Pancreas (tissue), 10 donors: Measurements from ENCODE around the gene IAPP. TPM values are rescaled to one million over a fixed set of nuclear protein-coding genes. Genes with fewer than 3 reads are reported as not detected.

Source experiments
- ATAC-seq, 4 donors: fragments of 200-7000 bp; cut with Tn5 transposase; one replicate each; pipeline versions ENCODE4 v1.8.0 to v1.9.1; 2020; ENCODE audit warnings: mild to moderate bottlenecking in 4 of 4, moderate library complexity in 4 of 4
- DNase-seq, 6 donors: peaks; one replicate each; pipeline ENCODE4 v3.0.0-alpha.2; 2020
- FAIRE-seq: peaks from 2 replicates; lab custom pipeline; 2012; peaks lifted over from hg19 to GRCh38; lab: Jason Lieb, UNC
- H3K27ac ChIP-seq, 4 donors: fragments of 200-600 bp; sonication (generic); 1 replicate in 3 of 4; 2 replicates in 1 of 4; pipeline versions ENCODE4 v1.5.0 to v1.8.0; 2020
- H3K27me3 ChIP-seq, 4 donors: fragments of 200-600 bp; one replicate each; pipeline ENCODE4 v1.8.0; 2021
- H3K36me3 ChIP-seq, 3 donors: fragments of 200-600 bp; sonication (generic) in 1 of 3; one replicate each; pipeline versions ENCODE4 v1.5.0 to v1.8.0; 2020 to 2021
- H3K4me1 ChIP-seq, 3 donors: fragments of 200-600 bp; one replicate each; pipeline ENCODE4 v1.8.0; 2021
- H3K4me3 ChIP-seq, 4 donors: fragments of 200-600 bp; sonication (generic) in 2 of 4; one replicate each; pipeline versions ENCODE4 v1.5.0 to v1.8.0; 2020 to 2021
- H3K9me3 ChIP-seq, 4 donors: fragments of 200-600 bp; one replicate each; pipeline ENCODE4 v1.8.0; 2021
- WGBS, 2 donors: extraction: QIAGEN DNeasy Blood & Tissue Kit; methylation state at CpG; one replicate each; pipeline ENCODE4 v1.1.7; 2013; 5-methylcytosine and 5-hydroxymethylcytosine counted together
- intact Hi-C, 3 donors: fragments of 100-400 bp; cut with DNase I; formaldehyde crosslinking; loops; one replicate each; pipeline versions ENCODE4 v1.11.1 to v1.14.2; 2022
- polyA plus RNA-seq, 2 donors: library from polyadenylated mRNA; stranded (reverse); fragments of 200-250 nt; gene quantifications; one replicate each; pipeline ENCODE4 v1.2.3, GENCODE V29; 2013
- total RNA-seq, 6 donors: library from RNA; stranded (reverse); fragmentation: NEBNext Ultra II Directional in 4 of 6; extraction: Animal tissue kit (Norgen Biotek cat#: 25700) in 4 of 6; gene quantifications; one replicate each; pipeline versions ENCODE4 v1.2.1 to v1.2.4, GENCODE V29; 2021 to 2023
- TF ChIP-seq, protein P1 (sequence below), 4 donors: fragments of 200-600 bp; sonication (generic) in 3 of 4; IDR thresholded peaks; one replicate each; pipeline versions ENCODE4 v1.5.0 to v1.8.0; 2021; ENCODE audit warnings: antibody characterized with exemption in 4 of 4
- donor health status: healthy with polysubstance abuse.
- donor health status: DM: no; HTN: no; CAD: no; lungs with moderate emphysema.
- donor health status: DM: no; HTN: no; CAD: no.
- donor health status: control.
- donor health status: control.
- donor health status: Bipolar disorder and iron deficiency.
- donor health status: DM: yes; HTN: yes; CAD: no.
- donor health status: DM: no; HTN: no; CAD: no.
- donor health status: DM: no; HTN: no; CAD: no.
- donor health status: DM: yes; HTN: yes; CAD: no.

The IAPP gene
- total and polyA plus RNA-seq, 8 donors: 2.2 to 1,679 (median 83.0) TPM

DNA sequence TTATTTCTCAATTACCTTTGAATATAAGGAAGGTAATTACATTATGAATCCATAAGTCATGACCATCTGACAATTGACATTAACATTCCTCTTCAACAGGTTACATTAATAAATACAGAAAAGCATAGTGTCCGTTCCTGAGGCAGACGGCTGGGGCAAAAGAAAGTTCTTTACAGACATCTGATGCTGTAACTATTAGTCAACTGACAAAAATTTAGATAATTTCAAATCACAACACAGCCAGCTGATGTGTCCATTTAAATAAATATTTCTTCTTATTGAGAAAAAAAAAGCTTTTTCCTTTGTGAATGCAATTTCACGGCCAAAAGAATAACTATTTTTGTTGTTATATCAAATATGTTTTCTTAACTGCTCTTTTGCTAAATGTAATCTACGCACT is 55.5 kb downstream of the IAPP start:
- no peaks in the 10 kb centered on the region for H3K36me3 ChIP-seq
- TF ChIP-seq, protein P1, sequence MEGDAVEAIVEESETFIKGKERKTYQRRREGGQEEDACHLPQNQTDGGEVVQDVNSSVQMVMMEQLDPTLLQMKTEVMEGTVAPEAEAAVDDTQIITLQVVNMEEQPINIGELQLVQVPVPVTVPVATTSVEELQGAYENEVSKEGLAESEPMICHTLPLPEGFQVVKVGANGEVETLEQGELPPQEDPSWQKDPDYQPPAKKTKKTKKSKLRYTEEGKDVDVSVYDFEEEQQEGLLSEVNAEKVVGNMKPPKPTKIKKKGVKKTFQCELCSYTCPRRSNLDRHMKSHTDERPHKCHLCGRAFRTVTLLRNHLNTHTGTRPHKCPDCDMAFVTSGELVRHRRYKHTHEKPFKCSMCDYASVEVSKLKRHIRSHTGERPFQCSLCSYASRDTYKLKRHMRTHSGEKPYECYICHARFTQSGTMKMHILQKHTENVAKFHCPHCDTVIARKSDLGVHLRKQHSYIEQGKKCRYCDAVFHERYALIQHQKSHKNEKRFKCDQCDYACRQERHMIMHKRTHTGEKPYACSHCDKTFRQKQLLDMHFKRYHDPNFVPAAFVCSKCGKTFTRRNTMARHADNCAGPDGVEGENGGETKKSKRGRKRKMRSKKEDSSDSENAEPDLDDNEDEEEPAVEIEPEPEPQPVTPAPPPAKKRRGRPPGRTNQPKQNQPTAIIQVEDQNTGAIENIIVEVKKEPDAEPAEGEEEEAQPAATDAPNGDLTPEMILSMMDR (IDR thresholded peaks at IDR 0.05): no peak
- no peaks in the 10 kb centered on the region for H3K4me1 ChIP-seq
- ATAC-seq (no peak), FAIRE-seq (no peak), DNase-seq (no peak)
- H3K4me3 ChIP-seq: no peak overlapping the region
- intact Hi-C loops: no loop called here
- no peak overlapping the region for H3K27ac ChIP-seq
- no peaks in the 10 kb centered on the region for H3K9me3 ChIP-seq
- no peaks in the 10 kb centered on the region for H3K27me3 ChIP-seq
- 66 to 82% methylated on average over 4 of the region's 4 CpGs for WGBS, 2 donors

Other genes with a start within 250 kb of the IAPP start
- gene SLCO1B1, start 241.7 kb upstream of the IAPP start, total RNA-seq: under 1 TPM in 1 of 6 donors, not detected in 5; 0.09 TPM
- not detected for gene SLCO1B1, start 241.7 kb upstream of the IAPP start, polyA plus RNA-seq
- under 1 TPM in 5 of 6 donors, not detected in 1; 0.04 to 0.34 (median 0.09) TPM for gene SLCO1A2, start 38.0 kb upstream of the IAPP start, total RNA-seq
- gene SLCO1A2, start 38.0 kb upstream of the IAPP start, polyA plus RNA-seq: under 1 TPM in 1 of 2 donors, not detected in 1; 0.21 TPM
- gene PYROXD1, start 64.8 kb downstream of the IAPP start, total RNA-seq: 10 to 100 TPM; 11.4 to 31.0 (median 17.1) TPM
- gene PYROXD1, start 64.8 kb downstream of the IAPP start, polyA plus RNA-seq: 10 to 100 TPM; 10.9 to 14.1 TPM
- 10 to 100 TPM in 3 of 6 donors, 1 to 10 TPM in 3; 6.0 to 17.1 (median 9.6) TPM for gene RECQL, start 128.7 kb downstream of the IAPP start, total RNA-seq
- gene RECQL, start 128.7 kb downstream of the IAPP start, polyA plus RNA-seq: 1 to 10 TPM; 4.8 to 7.5 TPM
- 10 to 100 TPM; 11.1 to 25.5 (median 17.9) TPM for gene GOLT1B, start 128.9 kb downstream of the IAPP start, total RNA-seq
- 10 to 100 TPM; 10.5 to 15.4 TPM for gene GOLT1B, start 128.9 kb downstream of the IAPP start, polyA plus RNA-seq
- 10 to 100 TPM; 11.7 to 31.0 (median 28.3) TPM for gene SPX, start 153.4 kb downstream of the IAPP start, total RNA-seq
- gene SPX, start 153.4 kb downstream of the IAPP start, polyA plus RNA-seq: 10 to 100 TPM; 12.1 to 13.4 TPM
- not detected for gene GYS2, start 231.9 kb downstream of the IAPP start, total RNA-seq
- gene GYS2, start 231.9 kb downstream of the IAPP start, polyA plus RNA-seq: not detected